GM19328 (cell line): ENCODE measurements around the gene SLC2A9.

Source experiments
- ATAC-seq: cut with Tn5 transposase; IDR thresholded peaks from one replicate; pipeline ENCODE4 v1.9.1; 2021; ENCODE audit warnings: mild to moderate bottlenecking, moderate library complexity; ENCODE audit not compliant: unreplicated experiment

The SLC2A9 gene

DNA sequence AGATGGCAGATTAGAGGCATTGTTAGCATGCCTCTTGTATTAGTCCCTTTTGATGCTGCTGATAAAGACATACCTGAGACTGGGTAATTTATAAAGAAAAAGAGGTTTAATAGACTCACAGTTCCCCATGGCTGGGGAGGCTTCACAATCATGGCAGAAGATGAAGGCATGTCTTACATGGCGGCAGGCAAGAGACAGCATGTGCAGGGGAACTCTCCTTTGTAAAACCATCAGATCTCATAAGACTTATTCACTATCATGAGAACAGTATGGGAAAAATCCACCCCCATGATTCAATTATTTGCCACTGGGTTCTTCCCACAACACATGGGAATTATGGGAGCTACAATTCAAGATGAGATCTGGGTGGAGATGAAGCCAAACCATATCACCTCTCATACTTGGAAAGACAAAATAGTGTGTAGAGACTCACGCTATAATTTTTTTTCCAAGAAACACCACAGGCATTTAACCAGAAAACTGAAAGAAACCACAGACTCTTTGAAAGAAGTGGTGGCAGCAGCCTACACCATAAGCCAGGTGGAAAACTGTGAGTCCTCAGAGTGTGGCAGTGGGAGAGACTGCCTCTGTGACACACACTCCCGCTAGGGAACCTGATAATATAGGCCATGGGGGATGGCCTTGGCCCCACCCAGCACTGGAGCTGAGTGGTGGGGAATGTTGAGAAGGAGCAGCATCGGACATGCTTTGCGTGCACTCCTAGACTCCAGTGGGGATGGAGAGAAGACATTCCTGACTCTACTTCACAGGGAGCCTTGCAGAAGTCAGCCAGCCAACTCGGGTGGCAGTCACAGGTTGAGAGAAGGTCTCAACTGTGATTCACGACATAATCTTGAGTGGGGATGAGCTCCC is 51.5 kb downstream of the SLC2A9 start:
- no peak for ATAC-seq

DNA sequence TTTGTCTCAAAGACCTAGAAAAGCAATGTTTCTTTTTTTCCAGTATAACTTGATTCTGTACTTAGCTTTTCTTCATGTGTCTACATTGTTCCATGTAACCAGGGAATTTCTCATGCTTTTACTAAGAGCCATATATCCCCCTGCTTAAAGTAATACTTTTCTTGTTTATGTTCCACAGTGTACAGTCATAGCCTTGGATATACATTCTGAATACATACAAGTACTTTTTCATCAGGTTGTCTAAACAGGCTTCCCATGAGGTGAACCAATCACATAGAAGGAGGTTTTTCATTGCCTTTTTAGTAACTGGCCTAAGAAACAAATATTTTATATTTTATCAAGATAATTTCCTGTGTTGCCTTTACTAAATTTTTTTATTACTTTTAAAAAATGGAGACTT is 52.8 kb downstream of the SLC2A9 start:
- no peak for ATAC-seq

GRCh38 chr4:9964879-9965278 is 56.4 kb downstream of the SLC2A9 start:
- ATAC-seq, result no peak

DNA sequence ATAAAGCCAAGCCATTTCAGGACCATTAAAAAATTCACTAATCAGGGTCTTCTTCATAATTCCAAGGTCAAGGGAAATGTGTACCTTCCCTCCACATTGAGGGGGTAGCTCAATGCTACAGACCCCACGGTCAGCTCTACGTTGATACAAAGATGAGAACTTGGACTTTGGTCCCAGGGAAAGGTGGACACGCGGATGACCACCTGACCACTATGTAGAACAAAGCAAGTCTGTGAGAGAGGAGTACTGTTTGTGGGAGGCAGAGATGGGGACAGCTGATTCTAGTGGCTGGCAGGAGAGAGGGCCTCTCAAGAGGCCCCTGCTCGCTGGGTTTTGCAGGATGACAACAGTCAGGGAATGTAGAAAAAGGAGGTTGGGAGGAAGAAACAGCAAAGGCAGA is 58.0 kb downstream of the SLC2A9 start:
- no peak for ATAC-seq

- ATAC-seq, result no peak
Observed at GRCh38 chr4:9962611-9963314, 58.5 kb downstream of the SLC2A9 start.

- no peak for ATAC-seq
Observed at GRCh38 chr4:9954468-9954867, 66.8 kb downstream of the SLC2A9 start.

DNA sequence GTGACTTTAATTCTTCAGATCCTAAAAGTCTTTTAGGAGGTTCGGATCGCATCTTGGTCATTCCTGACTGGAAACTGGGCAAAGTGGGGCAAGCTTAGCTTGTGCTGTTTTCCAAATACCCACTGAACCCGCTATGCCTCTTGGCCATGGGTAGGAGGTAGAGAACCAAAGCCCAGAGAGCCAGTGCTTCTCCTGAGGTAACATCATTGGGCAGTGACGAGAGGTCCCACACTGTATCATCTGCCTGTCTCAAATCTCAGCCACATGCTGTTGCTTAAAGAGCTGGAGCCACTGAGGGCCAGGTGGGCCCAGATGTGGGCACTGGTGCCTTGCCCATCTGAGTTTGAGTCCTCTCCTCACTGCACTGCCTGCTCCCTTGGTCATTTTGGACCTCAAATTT is 68.2 kb downstream of the SLC2A9 start:
- ATAC-seq, result no peak

GRCh38 chr4:9952415-9952950 is 68.8 kb downstream of the SLC2A9 start:
- no peak for ATAC-seq

DNA sequence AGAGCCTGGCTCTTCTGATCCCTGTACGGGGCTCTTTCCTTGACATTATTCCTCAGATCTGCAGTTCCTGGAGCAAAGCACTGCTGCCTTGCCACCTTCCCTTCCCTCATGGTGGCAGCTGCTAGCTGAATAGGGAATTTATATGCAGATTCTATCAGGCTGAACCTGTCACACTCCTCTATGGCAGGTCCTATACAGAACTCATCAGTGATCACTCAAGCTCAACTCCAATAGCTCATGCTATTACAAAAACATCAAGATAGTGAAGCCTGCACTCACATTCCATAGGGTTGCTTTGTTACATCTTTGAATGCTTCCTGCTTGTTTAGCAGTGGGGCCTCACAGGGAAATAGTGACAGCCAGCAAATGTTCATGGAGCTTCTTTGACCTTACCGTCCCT is 71.7 kb downstream of the SLC2A9 start:
- ATAC-seq, result no peak

- no peak for ATAC-seq
Observed at GRCh38 chr4:9947168-9948062, 73.9 kb downstream of the SLC2A9 start.

GRCh38 chr4:9946170-9946569 is 75.1 kb downstream of the SLC2A9 start:
- ATAC-seq, result no peak

DNA sequence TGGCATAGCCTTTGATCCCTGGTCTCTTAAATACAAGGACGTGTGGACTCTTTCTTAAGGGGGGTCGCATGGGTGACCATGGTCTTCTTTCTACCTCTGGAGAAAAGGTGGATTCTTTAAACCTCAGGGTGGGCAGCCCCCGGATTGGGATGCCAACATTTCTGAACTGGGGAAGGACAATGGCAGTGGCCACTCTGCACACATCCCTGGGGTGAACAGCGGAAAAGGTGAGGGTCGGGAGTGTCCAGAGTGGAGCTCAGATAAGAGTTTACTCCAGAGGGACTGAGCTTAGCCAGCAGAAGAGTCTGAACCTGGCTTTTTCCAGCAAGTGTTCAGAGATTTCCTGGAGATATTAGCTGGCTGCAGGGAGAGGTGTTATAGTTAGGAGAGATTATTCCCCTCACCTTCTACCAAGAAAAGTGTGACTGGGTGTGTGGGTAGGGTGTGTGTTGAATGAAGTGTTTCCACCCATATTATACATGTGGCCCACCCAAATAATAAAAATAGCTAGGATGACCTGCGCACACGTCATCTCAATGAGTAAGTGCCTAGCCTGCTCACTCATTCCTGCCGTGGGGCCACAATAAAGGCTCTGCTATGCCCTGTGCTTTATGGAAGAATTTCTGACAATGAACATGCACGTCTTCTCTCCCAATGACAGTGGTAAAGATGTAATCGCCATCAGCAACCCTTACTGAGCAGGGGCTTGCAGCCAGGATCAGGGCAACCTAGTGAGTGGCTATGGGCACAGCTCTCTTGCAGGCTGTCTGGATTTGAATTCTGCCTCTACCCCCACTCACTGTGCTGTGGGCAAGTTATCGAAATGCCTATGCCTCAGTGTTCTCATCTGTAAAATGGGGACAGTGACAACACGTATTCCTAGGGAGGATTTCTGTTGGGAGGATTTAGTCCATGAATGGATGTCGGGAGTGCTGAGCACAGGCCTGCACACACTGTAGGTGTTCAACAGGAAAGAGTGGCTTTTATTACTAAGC is 76.6 kb downstream of the SLC2A9 start:
- ATAC-seq, result no peak

DNA sequence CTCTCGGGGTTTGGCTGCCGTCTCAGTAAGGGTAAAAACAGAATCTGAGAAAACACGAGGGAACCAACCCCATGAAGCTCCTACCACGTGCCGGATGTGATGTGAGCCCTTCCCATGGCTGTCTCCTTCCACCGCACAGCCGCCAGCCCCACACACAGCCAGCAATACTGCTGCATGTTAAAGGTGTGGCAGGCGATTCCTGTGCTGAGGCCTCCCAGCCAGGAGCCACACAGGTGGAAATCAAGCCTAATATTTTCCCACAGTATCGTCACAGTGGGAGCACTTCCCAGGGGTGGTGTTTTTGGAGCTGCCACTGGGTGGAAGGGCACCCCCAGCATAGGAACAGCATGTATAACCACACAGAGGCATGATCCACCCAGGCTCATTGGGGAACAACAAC is 77.5 kb downstream of the SLC2A9 start:
- ATAC-seq, result no peak

DNA sequence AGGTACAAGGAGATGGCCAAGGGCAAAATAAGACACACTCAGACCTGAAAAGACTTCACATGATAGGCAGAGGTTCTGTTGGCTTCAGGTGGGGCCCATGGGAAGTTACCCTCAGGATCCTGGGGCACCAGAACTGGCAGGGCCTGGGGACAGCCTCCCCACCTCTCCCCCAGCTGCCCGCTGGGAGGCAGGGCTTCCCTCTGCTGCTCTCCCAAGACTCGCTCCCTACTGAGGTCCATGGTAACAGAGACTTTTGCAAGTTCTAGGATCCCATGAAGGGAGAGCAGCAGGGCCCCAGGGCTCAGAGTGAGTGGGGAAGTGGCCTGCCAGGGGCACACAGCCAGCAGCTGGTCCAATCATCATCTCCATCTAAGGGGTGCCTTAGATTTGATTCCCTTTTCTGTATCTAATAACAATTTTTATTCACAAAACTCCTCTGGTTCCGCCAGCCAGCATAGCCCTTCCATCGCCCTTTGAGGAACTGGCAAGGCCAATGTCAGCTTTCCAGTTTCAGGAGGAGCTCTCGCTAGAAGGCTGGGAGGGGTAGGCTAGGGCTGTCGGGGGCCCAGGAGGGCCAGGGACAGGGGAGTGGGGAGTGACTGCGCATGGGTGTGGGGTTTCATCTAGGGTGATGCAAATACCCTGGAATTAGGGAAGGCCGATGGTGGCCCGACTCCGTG is 78.2 kb downstream of the SLC2A9 start:
- no peak for ATAC-seq

DNA sequence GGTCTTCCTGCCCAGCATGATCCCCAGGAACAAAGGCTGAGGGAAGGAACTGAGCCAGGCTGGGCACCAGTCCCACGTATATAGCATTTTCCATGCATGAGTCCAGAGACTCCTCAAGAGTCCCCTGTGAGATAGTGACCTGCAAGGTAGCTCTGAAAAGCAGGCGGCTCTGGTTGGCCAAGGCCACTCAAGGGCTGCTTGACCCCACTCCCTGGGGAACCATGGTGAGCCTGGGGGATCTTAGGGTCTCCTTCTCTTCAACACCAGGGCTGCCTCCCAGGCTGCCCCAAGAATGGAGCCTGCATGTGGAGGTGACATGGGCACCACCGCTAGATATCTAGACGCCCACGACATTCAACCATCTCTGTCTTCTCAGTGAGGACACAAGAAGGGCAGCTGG is 79.2 kb downstream of the SLC2A9 start:
- no peak for ATAC-seq

DNA sequence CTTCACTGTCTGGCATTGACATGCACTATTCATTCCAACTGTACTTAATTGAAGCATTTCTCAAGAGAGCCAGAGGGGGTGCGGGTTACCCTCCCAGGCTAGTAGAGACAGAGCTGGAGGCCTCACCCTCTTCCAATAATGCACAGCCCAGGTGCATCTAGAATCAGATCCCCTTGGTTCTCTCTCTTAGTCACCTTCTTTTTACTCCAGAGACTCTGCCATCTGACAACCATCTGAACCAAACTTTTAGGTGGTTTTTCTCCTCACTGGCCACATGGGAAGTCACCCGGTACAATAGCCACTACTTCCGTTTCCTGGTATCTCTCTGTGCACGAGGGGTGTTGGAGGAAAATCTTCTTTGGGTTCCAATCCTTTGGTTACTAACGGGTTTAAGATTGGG is 81.3 kb downstream of the SLC2A9 start:
- no peak for ATAC-seq

DNA sequence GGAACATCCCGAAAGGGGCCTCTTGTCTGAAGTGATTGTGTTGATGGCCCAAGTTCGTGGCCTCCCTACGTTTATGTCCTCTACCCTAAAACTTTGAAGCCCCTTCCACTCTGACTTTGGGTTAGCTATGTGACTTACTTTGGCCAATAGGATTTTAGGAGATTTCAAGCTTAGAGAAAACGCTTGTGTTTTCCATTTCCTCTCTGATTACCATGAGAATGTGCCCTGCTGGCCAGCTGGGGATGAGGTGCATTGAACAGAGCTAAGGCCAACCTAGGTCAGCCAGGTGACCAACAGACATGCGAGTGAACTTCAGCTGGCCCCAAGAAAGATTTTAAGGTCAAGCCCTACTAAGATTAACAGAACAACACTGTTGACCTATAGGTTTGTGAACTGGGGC is 82.4 kb downstream of the SLC2A9 start:
- no peak for ATAC-seq

DNA sequence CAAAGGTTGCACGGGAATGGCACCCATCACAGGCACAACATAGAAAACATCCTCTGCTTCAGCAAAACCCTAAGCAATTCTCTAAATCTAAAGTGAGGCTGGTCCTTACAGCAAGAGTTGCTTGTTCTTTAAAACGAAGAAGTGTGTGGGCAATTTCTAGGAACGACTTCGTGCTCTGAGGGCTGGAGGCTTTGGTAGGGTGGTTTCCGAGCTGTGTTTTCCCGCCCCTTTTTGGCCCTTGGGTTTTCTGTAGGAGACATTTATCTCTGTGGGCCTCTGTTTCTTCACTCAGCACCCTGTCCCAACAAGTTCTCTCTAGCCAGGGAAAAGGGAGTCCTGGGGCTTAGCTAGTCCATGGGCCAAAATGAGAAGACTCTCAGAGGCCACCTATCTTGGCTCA is 84.2 kb downstream of the SLC2A9 start:
- no peak for ATAC-seq

GRCh38 chr4:9936129-9936644 is 85.1 kb downstream of the SLC2A9 start:
- no peak for ATAC-seq
